OCI-LY7 (cell line): ENCODE data around the gene HAPSTR1.

Source experiments
- CTCF ChIP-seq: fragments of 200-600 bp; sonication (generic); conservative IDR thresholded peaks from 2 replicates; pipeline ENCODE4 v1.5.1; 2014; ENCODE audit warnings: mild to moderate bottlenecking, antibody characterized with exemption, low read length, moderate library complexity, mixed read lengths
- EZH2phosphoT487 ChIP-seq: fragments of 200-600 bp; sonication (generic); IDR thresholded peaks from 2 replicates; pipeline ENCODE4 v1.6.1; 2018; ENCODE audit warnings: low read depth, borderline replicate concordance, mild to moderate bottlenecking, mixed run types, antibody characterized with exemption, low read length, moderate library complexity, mixed read lengths

GRCh38 chr16:9055115-9055514 is 36.3 kb upstream of the HAPSTR1 start:
- TF ChIP-seq CTCF: no peak
- no peak for TF ChIP-seq EZH2phosphoT487
